Thoracic aorta (tissue), 2 donors: ENCODE data around the gene MEIOB. TPM values are rescaled to one million over a fixed set of nuclear protein-coding genes. Genes with fewer than 3 reads are reported as not detected.

Experiments used
- ATAC-seq: fragments of 150-250 bp; one replicate; pipeline ENCODE4 v1.8.0; 2017; ENCODE audit warnings: low read depth; ENCODE audit not compliant: insufficient number of reproducible peaks, low FRiP score
- DNase-seq: peaks from one replicate; pipeline ENCODE4 v3.0.0-alpha.2; 2020; ENCODE audit warnings: low spot score
- H3K27ac ChIP-seq, 2 donors: fragments of 200-600 bp; sonication (generic); 1 replicate in 1 of 2; 2 replicates in 1 of 2; pipeline ENCODE4 v1.5.1; 2016; ENCODE audit warnings: mild to moderate bottlenecking in 2 of 2, moderate library complexity in 2 of 2
- H3K27me3 ChIP-seq: fragments of 200-600 bp; sonication (generic); replicated peaks from 2 replicates; pipeline ENCODE4 v1.6.0; 2016; ENCODE audit warnings: mild to moderate bottlenecking; ENCODE audit not compliant: insufficient read depth
- H3K36me3 ChIP-seq: fragments of 200-600 bp; sonication (generic); one replicate; pipeline ENCODE4 v1.5.1; 2016
- H3K4me1 ChIP-seq, 2 donors: fragments of 200-600 bp; sonication (generic); 1 replicate in 1 of 2; 2 replicates in 1 of 2; pipeline versions ENCODE4 v1.5.1 to v1.6.0; 2016; ENCODE audit warnings: low read depth in 2 of 2, mild to moderate bottlenecking in 1 of 2; ENCODE audit not compliant: control insufficient read depth in 1 of 2
- H3K4me3 ChIP-seq: fragments of 200-600 bp; sonication (generic); 2 replicates; pipeline ENCODE4 v1.5.1; 2016; ENCODE audit warnings: mild to moderate bottlenecking
- H3K9me3 ChIP-seq: fragments of 200-600 bp; sonication (generic); 2 replicates; pipeline ENCODE4 v1.5.1; 2016
- total RNA-seq, 2 donors: library from RNA; depleted of rRNA; stranded (reverse); fragments of >200 nt; gene quantifications; one replicate each; pipeline versions ENCODE4 v1.1.0 to v1.2.3, GENCODE V29; 2016
- TF ChIP-seq, protein P1 (sequence below): fragments of 200-600 bp; sonication (generic); IDR thresholded peaks from one replicate; pipeline ENCODE4 v1.5.1; 2019; ENCODE audit warnings: antibody characterized with exemption

The MEIOB gene
- total RNA-seq, 2 donors from 2014 or later = not detected

DNA sequence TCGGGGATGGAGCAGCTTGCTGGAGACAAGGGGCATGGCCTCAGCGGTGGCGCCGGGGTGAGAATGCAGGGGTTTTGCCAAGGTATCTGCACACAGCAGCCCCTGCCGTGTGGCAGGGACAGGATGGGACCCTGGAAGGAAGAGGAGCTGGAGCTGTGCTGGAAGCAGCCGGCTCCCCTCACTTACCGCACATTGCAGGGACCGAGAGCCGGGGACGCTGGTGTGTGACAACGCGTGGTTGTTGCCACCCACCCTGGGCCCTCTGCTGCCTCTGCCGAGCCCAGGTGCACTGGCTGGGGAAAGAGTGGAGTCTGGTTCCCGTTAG is 86.2 kb downstream of the MEIOB start:
- DNase-seq = no peak
- Histone ChIP-seq H3K4me3 (no peak overlapping the region), H3K4me1 (peaks cover 14 to 34% of the 10 kb centered on the region in 2 donors), H3K9me3 (no peaks in the 10 kb centered on the region), H3K36me3 (peaks cover 25% of the 10 kb centered on the region), H3K27me3 (no peaks in the 10 kb centered on the region), H3K27ac (no peak overlapping the region)
- TF ChIP-seq, protein P1, sequence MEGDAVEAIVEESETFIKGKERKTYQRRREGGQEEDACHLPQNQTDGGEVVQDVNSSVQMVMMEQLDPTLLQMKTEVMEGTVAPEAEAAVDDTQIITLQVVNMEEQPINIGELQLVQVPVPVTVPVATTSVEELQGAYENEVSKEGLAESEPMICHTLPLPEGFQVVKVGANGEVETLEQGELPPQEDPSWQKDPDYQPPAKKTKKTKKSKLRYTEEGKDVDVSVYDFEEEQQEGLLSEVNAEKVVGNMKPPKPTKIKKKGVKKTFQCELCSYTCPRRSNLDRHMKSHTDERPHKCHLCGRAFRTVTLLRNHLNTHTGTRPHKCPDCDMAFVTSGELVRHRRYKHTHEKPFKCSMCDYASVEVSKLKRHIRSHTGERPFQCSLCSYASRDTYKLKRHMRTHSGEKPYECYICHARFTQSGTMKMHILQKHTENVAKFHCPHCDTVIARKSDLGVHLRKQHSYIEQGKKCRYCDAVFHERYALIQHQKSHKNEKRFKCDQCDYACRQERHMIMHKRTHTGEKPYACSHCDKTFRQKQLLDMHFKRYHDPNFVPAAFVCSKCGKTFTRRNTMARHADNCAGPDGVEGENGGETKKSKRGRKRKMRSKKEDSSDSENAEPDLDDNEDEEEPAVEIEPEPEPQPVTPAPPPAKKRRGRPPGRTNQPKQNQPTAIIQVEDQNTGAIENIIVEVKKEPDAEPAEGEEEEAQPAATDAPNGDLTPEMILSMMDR = no peak
- ATAC-seq = no peak

DNA sequence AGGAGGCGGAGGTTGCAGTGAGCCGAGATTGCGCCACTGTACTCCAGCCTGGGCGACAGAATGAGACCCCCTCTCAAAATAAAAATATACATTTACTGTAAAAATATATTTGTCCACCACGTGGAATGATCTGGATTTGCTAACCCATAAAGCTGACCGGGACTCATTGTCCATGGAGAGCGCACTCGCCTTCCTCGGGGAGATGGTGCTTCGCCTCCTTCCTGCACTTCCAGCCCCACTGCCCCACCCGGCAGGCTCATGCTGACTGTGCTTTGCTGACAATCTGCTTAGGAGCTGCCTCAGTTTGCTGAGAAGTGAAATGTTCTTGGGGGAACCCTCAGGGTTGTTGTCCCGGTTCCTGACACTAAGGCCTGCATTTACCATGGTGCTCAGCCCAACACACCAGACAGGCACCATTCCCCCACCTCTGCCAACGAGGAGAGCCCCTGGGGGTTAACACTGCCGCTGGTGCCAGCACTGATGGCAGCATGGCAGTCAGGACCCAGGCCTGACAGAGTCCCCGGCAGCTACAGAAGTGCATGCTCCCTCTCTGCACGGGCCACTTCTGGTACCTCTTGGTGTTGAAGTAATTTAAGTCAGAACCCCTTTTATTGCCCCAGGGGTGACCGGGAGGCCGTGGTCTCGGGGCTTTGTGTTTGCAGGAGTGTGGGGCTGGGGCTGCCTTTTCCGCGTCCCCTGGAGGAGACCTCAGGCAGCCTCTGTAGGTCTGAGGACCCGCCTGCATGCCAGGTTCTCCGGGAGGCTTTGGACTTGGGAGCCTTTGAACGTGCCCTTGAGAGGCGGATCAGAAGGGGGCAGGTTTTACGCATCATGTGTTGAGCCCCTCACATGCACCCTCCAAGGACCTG is 86.8 kb downstream of the MEIOB start:
- Histone ChIP-seq H3K36me3 (peaks cover 28% of the 10 kb centered on the region), H3K4me3 (no peak overlapping the region), H3K27ac (no peak overlapping the region), H3K27me3 (no peaks in the 10 kb centered on the region), H3K4me1 (peaks cover 14 to 39% of the 10 kb centered on the region in 2 donors), H3K9me3 (no peaks in the 10 kb centered on the region)
- TF ChIP-seq, protein P1 = no peak
- DNase-seq = no peak
- no peak for ATAC-seq

Other genes starting within 250 kb of the MEIOB start
- 10 to 100 TPM; 17.1 to 26.1 TPM for gene JPT2, start 193.9 kb downstream of the MEIOB start, total RNA-seq
- 100 to 1,000 TPM; 109 to 111 TPM for gene MAPK8IP3, start 166.0 kb downstream of the MEIOB start, total RNA-seq
- gene NME3, start 100.6 kb downstream of the MEIOB start, total RNA-seq = 100 to 1,000 TPM in 1 of 2 donors, 10 to 100 TPM in 1; 68.1 to 165 TPM
- 10 to 100 TPM; 23.4 to 29.2 TPM for gene EME2, start 99.4 kb downstream of the MEIOB start, total RNA-seq
- gene MRPS34, start 99.0 kb downstream of the MEIOB start, total RNA-seq = 10 to 100 TPM; 36.9 to 48.3 TPM
- 10 to 100 TPM; 60.9 to 79.3 TPM for gene SPSB3, start 89.6 kb downstream of the MEIOB start, total RNA-seq
- gene NUBP2, start 89.2 kb downstream of the MEIOB start, total RNA-seq = 10 to 100 TPM; 64.6 to 68.5 TPM
- gene IGFALS, start 78.5 kb downstream of the MEIOB start, total RNA-seq = under 1 TPM; 0.28 to 0.54 TPM
- 100 to 1,000 TPM in 1 of 2 donors, 10 to 100 TPM in 1; 99.8 to 183 TPM for gene HAGH, start 45.3 kb downstream of the MEIOB start, total RNA-seq
- 10 to 100 TPM; 14.4 to 17.5 TPM for gene FAHD1, start 45.0 kb downstream of the MEIOB start, total RNA-seq
- gene HS3ST6, start 46.3 kb upstream of the MEIOB start, total RNA-seq = not detected
- gene MSRB1, start 71.0 kb upstream of the MEIOB start, total RNA-seq = 10 to 100 TPM; 21.2 to 37.6 TPM
- not detected for gene RPL3L, start 82.5 kb upstream of the MEIOB start, total RNA-seq
- gene NDUFB10, start 87.4 kb upstream of the MEIOB start, total RNA-seq = 100 to 1,000 TPM; 108 to 197 TPM
- gene RPS2, start 92.7 kb upstream of the MEIOB start, total RNA-seq = 100 to 1,000 TPM; 702 to 834 TPM
- gene RNF151, start 94.7 kb upstream of the MEIOB start, total RNA-seq = not detected
- 10 to 100 TPM; 22.2 to 44.8 TPM for gene TBL3, start 99.9 kb upstream of the MEIOB start, total RNA-seq
- gene NOXO1, start 109.3 kb upstream of the MEIOB start, total RNA-seq = not detected
- 10 to 100 TPM; 12.4 to 14.6 TPM for gene GFER, start 112.0 kb upstream of the MEIOB start, total RNA-seq
- 1 to 10 TPM in 1 of 2 donors, under 1 TPM in 1; 0.49 to 1.5 TPM for gene SYNGR3, start 117.8 kb upstream of the MEIOB start, total RNA-seq
- 10 to 100 TPM; 65.8 to 68.5 TPM for gene ZNF598, start 137.7 kb upstream of the MEIOB start, total RNA-seq
- not detected for gene NPW, start 147.6 kb upstream of the MEIOB start, total RNA-seq
- 10 to 100 TPM; 66.0 to 84.1 TPM for gene NHERF2, start 154.7 kb upstream of the MEIOB start, total RNA-seq
- 10 to 100 TPM in 1 of 2 donors, 1 to 10 TPM in 1; 7.7 to 13.4 TPM for gene NTHL1, start 175.7 kb upstream of the MEIOB start, total RNA-seq
- gene TSC2, start 175.8 kb upstream of the MEIOB start, total RNA-seq = 100 to 1,000 TPM; 112 to 123 TPM